Cardiac septum (tissue), 1 donor: Measurements from ENCODE around the gene ZEB2. TPM values are rescaled to one million over a fixed set of nuclear protein-coding genes. Genes with fewer than 3 reads are reported as not detected.

Experiments
- DNase-seq: peaks from one replicate; pipeline ENCODE4 v3.0.0-alpha.2; 2020; ENCODE audit warnings: low spot score
- intact Hi-C: fragments of 100-400 bp; cut with DNase I; formaldehyde crosslinking; loops from one replicate; pipeline ENCODE4 v1.14.0; 2022
- total RNA-seq: library from RNA; stranded (reverse); fragmentation: NEBNext Ultra II Directional; extraction: Animal tissue kit (Norgen Biotek cat#: 25700); gene quantifications from one replicate; pipeline ENCODE4 v1.2.1, GENCODE V29; 2021
- donor health status: DM: no; HTN: no; CAD: no.

The ZEB2 gene
- total RNA-seq, 1 donor from 2014 or later, result 122 TPM

GRCh38 chr2:144516411-144516980, 3.4 kb downstream of the ZEB2 start:
- intact Hi-C loops, result loop anchor here (10.0 kb wide), 2 partner anchors 668 to 1238 kb away; no protein-coding TSS in a partner anchor
- no peak for DNase-seq

DNA sequence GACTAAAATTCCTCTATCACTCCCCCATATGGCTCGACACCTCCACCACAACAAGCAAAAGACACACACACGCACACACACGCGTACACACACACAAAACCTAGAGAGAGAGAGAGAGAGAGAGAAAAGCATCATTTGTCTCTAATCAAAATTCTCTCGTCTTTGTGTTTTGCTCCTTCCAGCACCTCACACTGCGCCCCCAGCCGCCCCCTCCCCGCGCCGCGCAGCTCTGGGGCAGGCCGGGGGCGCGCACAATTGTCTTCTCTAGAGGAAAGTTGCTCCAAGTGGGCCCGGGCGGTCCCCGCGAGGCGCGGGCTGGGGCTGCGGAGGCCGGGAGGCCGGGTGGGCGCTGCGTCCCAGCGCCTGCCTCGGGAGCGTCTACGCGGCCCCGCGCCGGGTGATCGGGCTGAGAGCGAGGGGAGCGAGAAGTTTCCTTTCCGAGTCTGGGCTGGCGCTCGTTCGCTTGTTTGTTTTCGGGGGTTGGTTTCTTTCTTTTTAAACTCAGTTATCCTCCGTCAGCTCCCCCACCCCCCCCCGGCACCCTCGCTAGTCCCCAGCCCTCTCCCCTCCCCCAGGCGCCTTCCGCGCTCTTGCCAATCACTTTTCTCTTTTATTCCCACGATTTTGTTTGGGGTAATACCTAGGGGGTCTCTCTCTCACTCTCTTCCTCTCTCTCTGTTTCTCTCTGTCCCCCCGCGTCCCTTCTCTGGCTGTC, 4.1 kb downstream of the ZEB2 start:
- intact Hi-C loops, result loop anchor here (2.0 to 10.0 kb wide), 3 partner anchors 183 to 1239 kb away; a partner anchor contains a TSS
- no peak for DNase-seq

- DNase-seq, result no peak
- intact Hi-C loops, result loop anchor here (2.0 to 10.0 kb wide), 3 partner anchors 182 to 1240 kb away; a partner anchor contains a TSS
Measured at GRCh38 chr2:144515099-144515695, 4.7 kb downstream of the ZEB2 start.

DNA sequence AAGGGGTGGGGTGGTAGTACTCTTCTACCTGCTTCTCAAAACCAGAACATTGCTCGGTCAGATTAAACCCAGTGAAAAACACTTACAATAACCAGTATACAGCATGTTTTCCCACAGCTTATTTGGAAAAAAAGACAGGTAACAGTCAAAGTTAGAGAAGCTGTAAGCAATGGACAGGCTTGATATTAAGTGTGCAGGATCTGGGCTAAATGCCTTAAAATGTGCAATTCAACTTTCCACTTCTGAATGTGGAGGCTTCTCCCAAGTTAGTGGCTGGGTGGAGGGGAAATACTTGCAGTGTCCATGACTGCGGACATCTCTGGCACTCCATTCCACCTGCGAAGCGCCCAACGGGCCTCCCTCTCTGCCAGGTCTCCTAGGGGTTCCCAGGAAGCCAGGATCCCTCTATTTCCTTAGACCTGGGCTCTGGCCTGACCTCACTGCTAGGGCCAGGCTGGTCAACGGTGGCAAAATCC, 5.3 kb downstream of the ZEB2 start:
- intact Hi-C loops, result loop anchor here (2.0 to 10.0 kb wide), 3 partner anchors 182 to 1240 kb away; a partner anchor contains a TSS
- no peak for DNase-seq

GRCh38 chr2:144513388-144514101, 6.4 kb downstream of the ZEB2 start:
- no peak for DNase-seq
- intact Hi-C loops, result loop anchor here (2.0 to 10.0 kb wide), 3 partner anchors 181 to 1241 kb away; a partner anchor contains a TSS

- intact Hi-C loops, result loop anchor here (10.0 kb wide), 2 partner anchors 672 to 1242 kb away; no protein-coding TSS in a partner anchor
- no peak for DNase-seq
Measured at GRCh38 chr2:144512891-144513351, 7.0 kb downstream of the ZEB2 start.

GRCh38 chr2:144512470-144512869, 7.4 kb downstream of the ZEB2 start:
- intact Hi-C loops, result loop anchor here (10.0 kb wide), 2 partner anchors 672 to 1242 kb away; no protein-coding TSS in a partner anchor
- DNase-seq, result no peak

DNA sequence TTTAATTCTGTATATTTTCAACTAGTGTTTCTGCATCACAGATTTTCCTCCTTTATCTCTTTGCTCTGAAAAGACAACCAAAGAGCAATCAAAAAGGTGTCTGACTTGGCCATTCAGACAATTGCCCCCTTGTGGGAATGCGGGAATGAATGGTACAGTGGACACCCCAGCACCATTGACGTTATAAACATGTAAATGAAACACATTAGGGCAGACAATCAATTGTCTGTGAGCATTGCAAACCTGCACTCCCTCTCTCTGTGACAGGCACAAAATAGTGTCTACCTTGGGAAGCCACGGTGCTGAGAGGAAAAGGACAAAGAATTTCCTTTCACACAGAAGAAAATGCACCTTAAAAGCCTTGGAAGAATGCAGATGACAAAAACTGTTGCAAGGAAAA, 8.0 kb downstream of the ZEB2 start:
- intact Hi-C loops, result loop anchor here (10.0 kb wide), 2 partner anchors 673 to 1243 kb away; no protein-coding TSS in a partner anchor
- DNase-seq, result no peak

GRCh38 chr2:144511226-144511810, 8.6 kb downstream of the ZEB2 start:
- intact Hi-C loops, result loop anchor here (10.0 kb wide), 2 partner anchors 673 to 1243 kb away; no protein-coding TSS in a partner anchor
- DNase-seq, result no peak

DNA sequence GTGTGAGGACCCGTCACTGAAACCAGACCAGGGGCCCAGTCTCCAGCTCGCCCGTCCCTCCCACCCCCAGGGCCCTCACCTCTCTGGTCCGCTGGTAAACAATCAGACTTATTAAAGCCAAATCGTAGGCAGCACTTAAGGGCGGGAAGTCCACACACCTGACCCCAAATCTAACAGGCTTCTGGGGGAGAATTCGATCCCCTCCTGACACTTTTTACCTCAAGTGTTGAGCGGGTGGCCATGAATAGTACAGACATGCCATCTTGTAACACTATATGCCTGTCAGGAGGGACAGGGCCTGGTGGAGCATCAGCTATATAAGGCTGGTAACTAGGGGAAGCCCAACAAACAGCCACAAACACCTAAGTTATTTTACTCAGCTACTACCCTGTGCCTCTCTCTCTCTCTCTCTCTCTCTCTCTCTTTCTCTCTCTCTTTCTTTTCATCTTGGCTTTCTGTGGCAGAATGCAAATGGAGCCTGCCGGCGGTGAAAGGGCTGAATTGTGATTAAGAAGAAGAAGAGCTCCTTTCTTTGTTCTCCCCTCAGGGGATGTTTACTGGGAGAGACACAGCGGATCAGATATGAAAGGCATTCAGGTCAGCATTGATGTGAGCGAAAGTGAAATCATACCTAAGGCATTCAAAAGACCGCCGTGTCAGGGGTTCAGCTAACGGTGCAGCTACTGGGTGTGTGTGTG, 9.5 kb downstream of the ZEB2 start:
- no peak for DNase-seq
- intact Hi-C loops, result loop anchor here (10.0 kb wide), 2 partner anchors 674 to 1244 kb away; no protein-coding TSS in a partner anchor

- intact Hi-C loops, result loop anchor here (2.0 to 10.0 kb wide), 3 partner anchors 57 to 1245 kb away; no protein-coding TSS in a partner anchor
Measured at GRCh38 chr2:144509879-144510221, 10.1 kb downstream of the ZEB2 start.

GRCh38 chr2:144509001-144509878, 10.7 kb downstream of the ZEB2 start:
- DNase-seq, result no peak
- intact Hi-C loops, result loop anchor here (2.0 kb wide), 1 partner anchor 56 kb away; no protein-coding TSS in a partner anchor

More at GRCh38 chr2:144509879-144510221, 10.1 kb downstream of the ZEB2 start:
- DNase-seq, result no peak

- intact Hi-C loops, result loop anchor here (2.0 kb wide), 1 partner anchor 56 kb away; no protein-coding TSS in a partner anchor
- no peak for DNase-seq
Measured at GRCh38 chr2:144508172-144508851, 11.6 kb downstream of the ZEB2 start.

- DNase-seq, result no peak
- intact Hi-C loops, result loop anchor here (2.0 kb wide), 1 partner anchor 55 kb away; no protein-coding TSS in a partner anchor
Measured at GRCh38 chr2:144507441-144508171, 12.3 kb downstream of the ZEB2 start.

DNA sequence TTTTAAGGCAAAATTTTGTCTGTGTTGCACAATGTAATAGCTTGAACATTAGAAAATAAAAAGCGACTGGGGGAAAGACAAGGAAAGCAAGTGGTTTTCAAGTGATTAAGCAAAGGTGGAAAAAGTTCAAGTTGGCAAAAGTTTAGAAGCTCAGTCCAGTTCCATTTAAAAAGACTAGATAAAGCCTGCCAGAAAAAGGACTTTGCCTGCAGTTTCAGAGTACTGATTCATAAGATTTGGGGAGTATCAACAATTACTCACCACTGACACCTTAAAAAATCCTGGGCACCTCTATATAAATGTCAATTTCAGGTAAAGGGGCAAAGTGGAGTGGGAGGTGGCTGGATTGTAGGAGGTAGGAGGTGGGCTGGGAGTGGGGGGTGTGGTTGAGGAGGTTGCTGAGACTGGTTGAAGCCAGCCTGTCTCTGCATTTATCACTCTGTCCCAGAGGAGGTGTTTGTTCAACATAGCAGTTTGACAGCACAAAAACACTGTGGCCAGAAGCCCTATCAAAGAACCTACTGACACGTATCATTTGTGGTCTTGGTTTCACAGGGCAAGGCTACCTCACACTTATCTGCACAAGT, 14.6 kb downstream of the ZEB2 start:
- intact Hi-C loops, result loop anchor here (2.0 kb wide), 1 partner anchor 75 kb away; no protein-coding TSS in a partner anchor
- DNase-seq, result no peak
